Vagina (tissue), 2 donors: ENCODE measurements around the gene SPATA20. TPM values are rescaled to one million over a fixed set of nuclear protein-coding genes. Genes with fewer than 3 reads are reported as not detected.

Experiments used
- DNase-seq, 2 donors: peaks; one replicate each; pipeline ENCODE4 v3.0.0-alpha.2; 2017; ENCODE audit errors: extremely low spot score in 2 of 2
- H3K27ac ChIP-seq: fragments of 200-600 bp; sonication (generic); one replicate; pipeline ENCODE4 v1.5.1; 2019
- H3K27me3 ChIP-seq: fragments of 200-600 bp; sonication (generic); one replicate; pipeline ENCODE4 v1.5.1; 2019
- H3K36me3 ChIP-seq, 2 donors: fragments of 200-600 bp; sonication (generic); one replicate each; pipeline ENCODE4 v1.5.1; 2017 to 2019
- H3K4me1 ChIP-seq: fragments of 200-600 bp; sonication (generic); one replicate; pipeline ENCODE4 v1.5.1; 2019
- H3K4me3 ChIP-seq, 2 donors: fragments of 200-600 bp; sonication (generic); 1 replicate in 1 of 2; 2 replicates in 1 of 2; pipeline ENCODE4 v1.5.1; 2016 to 2019
- H3K9me3 ChIP-seq: fragments of 200-600 bp; sonication (generic); one replicate; pipeline ENCODE4 v1.5.1; 2019
- POLR2A ChIP-seq, 2 donors: fragments of 450-650 bp; IDR thresholded peaks; one replicate each; pipeline ENCODE4 v1.6.1; 2017; ENCODE audit warnings: antibody characterized with exemption in 2 of 2, mild to moderate bottlenecking in 2 of 2, moderate library complexity in 2 of 2
- POLR2AphosphoS5 ChIP-seq, 2 donors: sonication (generic); formaldehyde crosslinking; IDR thresholded peaks; one replicate each; pipeline ENCODE4 v1.9.0; 2017; ENCODE audit warnings: antibody characterized with exemption in 2 of 2, mild to moderate bottlenecking in 2 of 2, low read depth in 1 of 2; ENCODE audit not compliant: insufficient read depth in 1 of 2
- intact Hi-C: fragments of 100-400 bp; cut with DNase I; formaldehyde crosslinking; loops from one replicate; pipeline ENCODE4 v1.15.1; 2023
- total RNA-seq: library from RNA; depleted of rRNA; stranded (reverse); fragments of >200 nt; gene quantifications from one replicate; pipeline ENCODE4 v1.2.3, GENCODE V29; 2016
- TF ChIP-seq, protein P1 (sequence below), 3 experiments: fragments of 450-650 bp in 2 of 3; fragments of 200-600 bp in 1 of 3; sonication (generic) in 1 of 3; IDR thresholded peaks; one replicate each; pipeline ENCODE4 v1.5.1; 2017 to 2019; ENCODE audit warnings: antibody characterized with exemption in 3 of 3, mild to moderate bottlenecking in 2 of 3, moderate library complexity in 2 of 3

SPATA20 gene
- total RNA-seq, 1 donor from 2014 or later = 73.4 TPM

DNA sequence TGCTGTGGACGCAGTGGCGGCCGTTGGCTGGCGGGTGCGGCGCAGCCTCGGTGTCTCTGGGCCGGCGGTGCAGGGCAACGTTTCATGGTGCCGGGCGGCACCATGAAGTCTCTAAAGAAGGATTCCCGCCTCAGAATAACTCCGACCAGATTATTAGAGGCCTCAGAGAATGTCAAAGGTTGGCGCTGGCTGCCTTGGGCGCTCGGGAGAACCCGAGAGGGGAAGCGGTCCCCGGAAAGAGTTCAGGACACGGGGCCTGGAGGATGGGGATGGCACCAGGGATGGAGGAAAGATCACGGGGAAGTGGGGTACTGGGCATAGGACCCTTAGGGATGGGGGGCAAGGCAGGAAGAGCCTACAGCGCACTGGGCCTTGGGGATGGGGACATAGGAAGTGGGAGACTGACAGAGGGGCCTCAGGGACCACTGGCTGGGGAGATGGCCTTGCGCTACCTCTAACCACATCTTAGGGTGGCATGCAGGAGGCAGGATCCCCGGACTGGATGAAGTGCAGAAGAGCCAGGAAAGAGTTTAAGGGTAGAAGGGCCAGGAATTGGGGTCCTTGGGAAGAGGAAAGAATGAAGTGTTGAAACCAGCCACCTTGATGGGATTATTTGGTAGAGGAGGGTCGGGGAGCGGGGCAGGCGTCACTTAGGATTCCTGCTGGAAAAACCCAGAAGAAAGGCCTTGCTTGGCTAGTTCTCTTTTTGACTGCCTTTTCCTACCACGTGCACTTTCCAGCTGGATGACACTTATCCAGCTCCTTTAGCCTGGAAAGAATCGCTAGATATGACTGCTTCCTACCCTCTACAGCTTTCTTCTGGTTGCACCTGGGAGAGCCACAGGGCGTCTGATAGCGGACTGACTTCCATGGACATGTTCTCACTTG is 38.2 kb upstream of the SPATA20 start:
- Histone ChIP-seq H3K27me3 (no peaks in the 10 kb centered on the region), H3K4me1 (peaks cover 20% of the 10 kb centered on the region), H3K27ac (peak overlapping the region; percentile 96), H3K9me3 (no peaks in the 10 kb centered on the region), H3K36me3 (no peaks in the 10 kb centered on the region), H3K4me3 (peak overlapping the region; percentile 64 to 82)
- TF ChIP-seq, protein P1, sequence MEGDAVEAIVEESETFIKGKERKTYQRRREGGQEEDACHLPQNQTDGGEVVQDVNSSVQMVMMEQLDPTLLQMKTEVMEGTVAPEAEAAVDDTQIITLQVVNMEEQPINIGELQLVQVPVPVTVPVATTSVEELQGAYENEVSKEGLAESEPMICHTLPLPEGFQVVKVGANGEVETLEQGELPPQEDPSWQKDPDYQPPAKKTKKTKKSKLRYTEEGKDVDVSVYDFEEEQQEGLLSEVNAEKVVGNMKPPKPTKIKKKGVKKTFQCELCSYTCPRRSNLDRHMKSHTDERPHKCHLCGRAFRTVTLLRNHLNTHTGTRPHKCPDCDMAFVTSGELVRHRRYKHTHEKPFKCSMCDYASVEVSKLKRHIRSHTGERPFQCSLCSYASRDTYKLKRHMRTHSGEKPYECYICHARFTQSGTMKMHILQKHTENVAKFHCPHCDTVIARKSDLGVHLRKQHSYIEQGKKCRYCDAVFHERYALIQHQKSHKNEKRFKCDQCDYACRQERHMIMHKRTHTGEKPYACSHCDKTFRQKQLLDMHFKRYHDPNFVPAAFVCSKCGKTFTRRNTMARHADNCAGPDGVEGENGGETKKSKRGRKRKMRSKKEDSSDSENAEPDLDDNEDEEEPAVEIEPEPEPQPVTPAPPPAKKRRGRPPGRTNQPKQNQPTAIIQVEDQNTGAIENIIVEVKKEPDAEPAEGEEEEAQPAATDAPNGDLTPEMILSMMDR (IDR thresholded peaks at IDR 0.05) = no peak
- TF ChIP-seq POLR2A (IDR thresholded peaks at IDR 0.05) (no peak), POLR2AphosphoS5 (IDR thresholded peaks at IDR 0.05; ENCODE audit: insufficient read depth in 1 of 2, low read depth in 1 of 2) (peak in 1 of 2 donors; percentile 66)
- no peak for DNase-seq
- intact Hi-C loops = no loop called here

DNA sequence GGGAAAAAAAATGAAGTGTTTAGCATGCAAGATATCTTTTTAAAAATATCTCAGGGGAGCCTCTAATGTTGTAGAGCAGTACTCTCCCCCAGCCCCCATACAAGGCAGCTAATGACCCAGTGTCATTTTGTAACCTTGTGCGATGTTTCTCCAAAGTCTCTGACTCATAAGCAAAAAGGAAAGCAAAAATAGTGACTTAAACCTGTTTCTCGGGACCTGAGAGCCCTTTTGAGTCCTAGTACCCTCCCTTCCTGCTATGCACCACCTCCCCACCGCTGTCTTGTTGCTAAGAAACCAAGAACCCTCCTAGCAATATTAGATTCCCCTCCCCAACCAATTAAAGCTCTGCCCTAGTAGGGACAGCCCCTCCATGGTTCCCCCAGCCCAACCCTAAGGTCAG is 35.9 kb upstream of the SPATA20 start:
- intact Hi-C loops = no loop called here
- Histone ChIP-seq H3K36me3 (no peaks in the 10 kb centered on the region), H3K9me3 (no peaks in the 10 kb centered on the region), H3K4me1 (peaks cover 28% of the 10 kb centered on the region), H3K27me3 (no peaks in the 10 kb centered on the region), H3K4me3 (no peak overlapping the region), H3K27ac (no peak overlapping the region)
- no peak for DNase-seq
- TF ChIP-seq POLR2AphosphoS5 (IDR thresholded peaks at IDR 0.05; ENCODE audit: insufficient read depth in 1 of 2, low read depth in 1 of 2) = no peak
- TF ChIP-seq, protein P1 (IDR thresholded peaks at IDR 0.05) = no peak
- TF ChIP-seq POLR2A (IDR thresholded peaks at IDR 0.05) = no peak

DNA sequence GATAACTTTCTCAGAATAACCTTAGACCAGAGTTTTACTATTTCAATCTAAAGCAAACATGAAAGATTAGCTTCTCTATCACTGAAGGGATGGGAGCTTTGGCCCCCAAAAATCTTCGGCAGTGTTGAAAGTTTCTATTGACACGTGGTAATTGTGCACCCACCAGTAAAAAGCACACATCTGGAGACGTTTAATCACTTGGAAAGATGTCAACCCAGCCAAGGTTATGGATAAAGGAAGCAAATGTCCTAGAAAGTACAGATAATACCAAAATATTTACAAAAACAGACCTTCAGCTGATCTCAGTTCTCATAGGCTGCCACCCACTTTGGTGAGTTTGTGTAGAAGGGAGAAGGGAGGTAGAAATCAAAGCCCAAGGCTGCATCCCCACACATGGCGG is 33.5 kb upstream of the SPATA20 start:
- H3K27ac ChIP-seq = no peak overlapping the region
- H3K9me3 ChIP-seq = no peaks in the 10 kb centered on the region
- intact Hi-C loops = no loop called here
- peaks cover 21% of the 10 kb centered on the region for H3K4me1 ChIP-seq
- no peak for DNase-seq
- no peaks in the 10 kb centered on the region for H3K36me3 ChIP-seq
- no peaks in the 10 kb centered on the region for H3K27me3 ChIP-seq
- TF ChIP-seq POLR2AphosphoS5 (IDR thresholded peaks at IDR 0.05; ENCODE audit: insufficient read depth in 1 of 2, low read depth in 1 of 2) = no peak
- TF ChIP-seq POLR2A (IDR thresholded peaks at IDR 0.05) = no peak
- TF ChIP-seq, protein P1 (IDR thresholded peaks at IDR 0.05) = no peak
- no peak overlapping the region for H3K4me3 ChIP-seq

DNA sequence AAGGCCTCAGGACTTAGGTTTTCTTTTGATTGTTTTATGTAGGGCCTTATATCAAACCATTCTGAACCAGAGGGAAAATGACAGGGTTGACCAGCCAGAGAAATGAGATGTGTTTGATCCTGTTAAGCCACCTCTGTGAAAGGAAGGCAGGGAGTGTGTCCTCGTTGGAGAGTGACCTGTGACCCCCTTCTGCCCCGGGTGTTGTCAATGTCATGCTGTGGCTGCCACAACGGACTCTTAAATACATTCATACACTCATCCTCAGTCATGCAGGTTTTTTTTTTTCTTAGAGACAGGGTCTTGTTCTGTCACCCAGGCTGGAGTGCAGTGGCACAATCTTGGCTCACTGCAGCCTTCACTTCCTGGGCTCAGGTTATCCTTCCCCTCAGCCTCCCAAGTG is 32.6 kb upstream of the SPATA20 start:
- no peak for TF ChIP-seq POLR2A (IDR thresholded peaks at IDR 0.05)
- TF ChIP-seq, protein P1 (IDR thresholded peaks at IDR 0.05) = no peak
- TF ChIP-seq POLR2AphosphoS5 (IDR thresholded peaks at IDR 0.05; ENCODE audit: insufficient read depth in 1 of 2, low read depth in 1 of 2) = no peak
- intact Hi-C loops = no loop called here
- Histone ChIP-seq H3K36me3 (no peaks in the 10 kb centered on the region), H3K27ac (no peak overlapping the region), H3K27me3 (no peaks in the 10 kb centered on the region), H3K4me3 (no peak overlapping the region), H3K4me1 (peaks cover 12% of the 10 kb centered on the region), H3K9me3 (no peaks in the 10 kb centered on the region)
- DNase-seq = no peak
